HG02588 (cell line): Measurements from ENCODE around the gene VSTM2L.

Source experiments
- ATAC-seq: cut with Tn5 transposase; IDR thresholded peaks from one replicate; pipeline ENCODE4 v1.9.1; 2021; ENCODE audit warnings: mild to moderate bottlenecking, moderate library complexity; ENCODE audit not compliant: unreplicated experiment

Gene VSTM2L

DNA sequence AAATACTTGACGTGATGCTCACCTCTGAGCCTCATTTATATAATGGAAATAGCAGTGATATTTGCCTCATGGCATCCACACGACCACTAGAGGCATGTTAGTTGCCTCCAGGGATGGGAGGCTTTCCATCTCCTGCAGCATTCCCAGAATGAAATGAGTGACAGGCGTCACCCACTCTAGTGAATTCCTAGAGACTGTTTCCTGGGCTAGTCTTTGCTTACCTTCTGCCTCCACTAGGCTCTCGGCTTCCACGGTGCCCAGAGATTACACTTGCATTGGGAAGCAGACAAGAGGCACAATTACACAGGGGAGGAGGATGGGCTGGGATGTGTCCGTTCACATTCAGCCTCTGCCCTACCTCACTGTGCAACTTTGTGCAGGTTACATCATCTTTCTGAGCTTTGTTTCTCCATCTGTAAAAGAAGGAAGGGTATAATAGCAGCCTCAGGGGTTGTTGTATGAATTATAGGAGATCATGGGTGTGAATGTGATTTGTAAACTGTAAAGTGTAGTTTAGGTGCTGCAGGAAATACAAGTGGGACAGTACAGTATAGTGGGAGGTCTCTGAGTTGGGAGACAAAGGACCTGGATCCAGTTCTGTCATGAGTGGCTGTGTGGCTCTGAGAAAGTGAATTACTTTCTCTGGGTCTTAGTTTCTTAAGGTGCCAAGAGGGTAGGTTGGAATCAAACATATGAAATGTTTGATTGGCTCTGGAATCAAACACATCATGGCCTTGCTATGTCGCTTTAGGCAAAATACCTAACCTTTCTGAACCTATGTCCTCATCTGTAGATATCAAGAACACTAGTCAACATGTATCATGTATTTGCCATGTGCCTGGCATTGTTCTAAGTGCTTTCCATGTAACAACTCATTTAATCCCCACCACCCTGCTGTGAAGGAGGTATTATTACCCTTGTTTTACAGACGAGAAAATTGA lies 3.6 kb upstream of the VSTM2L start:
- ATAC-seq, result no peak

GRCh38 chr20:37901240-37901639 lies 1.7 kb upstream of the VSTM2L start:
- no peak for ATAC-seq

DNA sequence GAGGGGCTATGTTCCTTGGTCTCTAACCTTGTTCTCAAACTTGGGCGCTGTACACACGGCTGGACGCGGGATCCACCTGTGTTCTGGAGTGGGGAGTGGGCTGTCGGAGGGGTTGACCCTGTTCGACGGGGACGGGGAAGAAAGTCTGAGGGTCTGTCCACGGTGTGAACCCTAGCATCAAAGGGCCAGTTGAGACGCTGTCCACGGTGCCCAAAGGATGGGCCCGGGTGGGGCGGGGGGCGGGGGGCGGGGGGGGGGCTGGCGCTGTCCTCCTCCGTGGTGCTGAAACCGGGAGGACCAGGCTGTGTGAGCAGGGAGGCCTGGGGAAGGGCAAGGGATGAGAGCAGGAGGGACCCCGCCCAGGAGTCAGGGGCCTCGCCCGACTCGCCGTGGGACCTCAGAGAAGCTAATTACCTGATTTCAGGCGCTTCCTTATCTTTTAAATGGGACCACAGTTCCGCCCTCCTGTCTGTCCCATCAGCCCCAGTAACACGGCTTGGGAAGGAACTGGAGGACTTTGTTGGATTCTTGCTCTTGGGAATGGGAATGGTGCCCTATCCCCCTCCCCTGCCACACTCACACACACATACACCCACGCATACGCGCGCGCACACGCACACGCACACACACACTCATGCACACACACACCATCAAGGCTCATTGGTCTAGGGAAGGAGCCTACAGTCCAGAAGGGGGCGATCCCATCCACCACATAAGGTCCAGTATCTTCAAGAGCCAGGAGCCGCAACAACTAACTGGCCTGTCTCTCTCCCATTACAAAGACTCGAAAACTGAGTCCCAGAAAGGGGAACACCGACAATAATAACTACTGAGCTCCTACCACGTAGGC lies 1.0 kb upstream of the VSTM2L start:
- no peak for ATAC-seq

GRCh38 chr20:37903317-37904007 lies 535 bp downstream of the VSTM2L start:
- ATAC-seq, result no peak

- ATAC-seq, result no peak
Measured at GRCh38 chr20:37904008-37904642, 1.2 kb downstream of the VSTM2L start.

- ATAC-seq, result no peak
Measured at GRCh38 chr20:37904845-37905373, 2.0 kb downstream of the VSTM2L start.

- no peak for ATAC-seq
Measured at GRCh38 chr20:37905671-37906613, 3.0 kb downstream of the VSTM2L start.

- no peak for ATAC-seq
Measured at GRCh38 chr20:37907330-37907676, 4.4 kb downstream of the VSTM2L start.

DNA sequence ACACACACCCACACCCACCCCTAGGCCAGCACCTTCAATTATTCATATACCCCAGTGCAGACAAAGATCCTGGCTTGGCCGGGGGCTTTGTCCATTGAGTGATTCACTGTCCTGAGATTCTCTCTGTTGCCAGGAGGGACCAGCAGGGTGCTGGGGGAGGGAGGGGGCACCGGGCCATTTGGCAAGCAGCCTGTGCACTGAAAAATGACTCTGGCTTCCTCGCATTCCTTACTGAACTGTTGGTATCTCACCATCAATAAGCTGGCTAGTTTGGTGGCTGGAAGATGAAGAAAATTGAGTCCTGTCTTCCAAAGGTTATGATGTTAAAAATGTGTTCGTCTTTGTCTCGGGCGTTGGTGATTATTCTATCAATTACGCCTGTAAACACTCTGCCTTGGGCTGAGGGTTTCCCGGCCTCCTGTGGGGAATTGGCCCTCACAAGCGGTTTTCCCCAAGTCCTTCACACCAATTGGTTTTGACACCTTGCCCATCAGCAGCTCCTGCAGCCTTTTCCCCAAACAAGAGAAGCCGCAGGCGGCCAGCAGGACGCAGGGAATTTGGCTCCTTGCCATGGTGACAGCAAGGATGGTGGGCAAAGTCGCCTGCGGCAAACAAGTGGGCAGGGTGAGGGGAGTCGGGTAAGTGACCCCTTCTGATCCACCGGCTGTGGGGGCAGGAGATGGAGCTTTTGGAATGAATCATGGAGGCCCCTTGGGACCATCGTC lies 4.9 kb downstream of the VSTM2L start:
- ATAC-seq, result no peak

GRCh38 chr20:37911261-37911660 lies 8.3 kb downstream of the VSTM2L start:
- ATAC-seq, result no peak

GRCh38 chr20:37911838-37912281 lies 8.9 kb downstream of the VSTM2L start:
- no peak for ATAC-seq

DNA sequence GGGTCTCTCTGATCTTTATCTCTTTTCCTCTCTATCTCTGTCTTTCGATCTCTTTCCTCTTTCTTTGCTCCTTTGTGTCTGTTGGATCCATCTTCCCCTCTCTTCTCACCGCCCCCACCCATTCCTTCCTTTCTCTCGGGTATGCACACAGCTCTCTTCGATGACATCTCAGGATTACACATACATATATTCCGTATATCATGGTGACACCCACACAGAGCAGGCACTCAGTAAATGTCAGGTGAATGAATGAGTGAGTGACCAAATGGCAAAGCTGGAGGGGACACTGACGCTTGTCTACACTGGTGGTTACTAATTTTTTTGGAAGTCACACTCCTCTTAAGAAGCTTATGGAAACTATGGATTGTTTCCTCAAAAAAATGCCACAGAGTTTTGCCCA lies 9.9 kb downstream of the VSTM2L start:
- ATAC-seq, result no peak

- no peak for ATAC-seq
Measured at GRCh38 chr20:37913567-37914366, 10.8 kb downstream of the VSTM2L start.

- no peak for ATAC-seq
Measured at GRCh38 chr20:37914367-37914671, 11.4 kb downstream of the VSTM2L start.

- ATAC-seq, result no peak
Measured at GRCh38 chr20:37914672-37915433, 11.9 kb downstream of the VSTM2L start.

DNA sequence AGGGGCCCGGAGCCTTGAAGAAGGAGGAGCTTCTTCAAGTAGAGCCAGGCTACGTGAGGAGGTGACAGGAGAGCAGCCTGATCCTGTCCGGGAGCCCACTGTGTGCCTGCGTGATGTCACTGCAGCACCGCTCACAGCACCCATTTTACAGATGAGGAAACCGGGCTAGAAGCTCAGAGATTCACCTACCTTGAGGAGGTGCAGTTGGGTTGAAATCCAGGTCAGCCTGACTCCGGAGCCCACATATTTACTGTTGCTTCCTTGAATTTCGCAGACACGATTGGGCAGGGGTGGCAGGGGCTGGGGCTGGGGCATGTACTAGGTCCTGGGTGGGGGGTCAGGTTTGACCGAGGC lies 12.5 kb downstream of the VSTM2L start:
- ATAC-seq, result no peak

DNA sequence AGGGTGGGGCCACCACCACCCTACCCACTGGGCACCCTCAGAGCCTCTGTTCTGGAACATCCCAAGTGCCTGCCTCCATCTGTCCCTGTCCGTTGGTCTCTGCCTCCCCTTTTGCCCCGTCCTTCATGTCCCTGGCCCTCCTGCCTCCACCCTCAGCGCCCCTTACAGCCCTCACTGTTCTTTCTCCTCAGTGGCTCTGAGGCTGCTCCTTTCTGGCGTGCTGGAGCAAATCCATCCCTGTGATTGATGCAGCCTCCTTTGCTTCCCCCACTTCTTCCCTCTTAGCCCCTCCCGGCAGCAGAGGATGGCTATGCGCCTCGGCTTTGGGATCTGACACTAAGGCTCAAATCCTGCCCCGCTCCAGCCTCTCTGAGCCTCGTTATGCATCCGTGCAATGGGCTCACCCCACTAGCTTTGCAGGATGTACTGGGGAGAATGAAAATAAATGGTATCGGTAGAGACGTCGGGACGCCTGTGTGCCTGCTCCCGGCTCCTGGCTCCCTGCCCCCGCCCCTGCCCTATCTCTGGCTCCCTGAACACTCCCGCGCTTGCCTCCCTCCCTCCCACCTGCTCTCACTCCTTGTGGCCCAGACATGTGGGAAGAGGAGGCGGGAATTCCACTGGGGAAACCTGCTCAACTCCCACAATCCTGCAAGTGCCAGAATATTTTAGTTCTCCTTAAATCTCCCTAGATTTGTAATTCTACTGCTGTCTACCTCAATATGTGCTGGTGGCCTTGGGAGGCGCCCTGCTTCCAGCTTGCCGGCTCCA lies 13.1 kb downstream of the VSTM2L start:
- ATAC-seq, result no peak
